ENCODE data around the gene PARVB. TPM values are rescaled to one million over a fixed set of nuclear protein-coding genes. Genes with fewer than 3 reads are reported as not detected.

The PARVB gene
- total RNA-seq, 4 donors from 2014 or later, result 3.3 to 20.8 (median 11.7) TPM

GRCh38 chr22:44166498-44167276 is 142.6 kb downstream of the PARVB start:
- DNase-seq, result no peak
- H3K4me3 ChIP-seq, result no peak overlapping the region
- TF ChIP-seq CTCF (IDR thresholded peaks at IDR 0.05) (no peak), POLR2A (IDR thresholded peaks at IDR 0.05) (no peak)
- peaks cover 0 to 38% (median 3%) of the 10 kb centered on the region in 3 donors for H3K36me3 ChIP-seq
- no peaks in the 10 kb centered on the region for H3K9me3 ChIP-seq
- intact Hi-C loops (cut with DNase I), result no loop called here
- 78 to 100% methylated on average over 1 to 3 of the region's 20 CpGs for WGBS, 2 donors
- H3K4me1 ChIP-seq, result no peaks in the 10 kb centered on the region
- peaks cover 0 to 16% (median 0%) of the 10 kb centered on the region in 4 donors for H3K27me3 ChIP-seq
- no peak overlapping the region for H3K27ac ChIP-seq

- TF ChIP-seq POLR2A (IDR thresholded peaks at IDR 0.05) (no peak), CTCF (IDR thresholded peaks at IDR 0.05) (no peak)
- H3K36me3 ChIP-seq, result peaks cover 0 to 38% (median 3%) of the 10 kb centered on the region in 3 donors
- no peak for DNase-seq
- H3K27me3 ChIP-seq, result peaks cover 0 to 19% (median 0%) of the 10 kb centered on the region in 4 donors
- H3K4me1 ChIP-seq, result peaks cover 0 to 3% (median 0%) of the 10 kb centered on the region in 3 donors
- 57% methylated on average over 1 of the region's 12 CpGs; no CpG with 5 or more reads in 1 of the 2 donors for WGBS, 2 donors
- no peaks in the 10 kb centered on the region for H3K9me3 ChIP-seq
- H3K27ac ChIP-seq, result no peak overlapping the region
- intact Hi-C loops (cut with DNase I), result no loop called here
- no peak overlapping the region for H3K4me3 ChIP-seq
These were observed 143.4 kb downstream of the PARVB start for GRCh38 chr22:44167501-44167900.

- 66 to 76% methylated on average over 4 to 6 of the region's 13 CpGs for WGBS, 2 donors
- no peaks in the 10 kb centered on the region for H3K9me3 ChIP-seq
- H3K4me1 ChIP-seq, result peaks cover 0 to 10% (median 0%) of the 10 kb centered on the region in 3 donors
- H3K27ac ChIP-seq, result no peak overlapping the region
- peaks cover 0 to 38% (median 3%) of the 10 kb centered on the region in 3 donors for H3K36me3 ChIP-seq
- H3K4me3 ChIP-seq, result no peak overlapping the region
- peaks cover 0 to 19% (median 0%) of the 10 kb centered on the region in 4 donors for H3K27me3 ChIP-seq
- TF ChIP-seq POLR2A (IDR thresholded peaks at IDR 0.05), result no peak
- no peak for DNase-seq
- intact Hi-C loops (cut with DNase I), result no loop called here
These were observed 144.1 kb downstream of the PARVB start for GRCh38 chr22:44168206-44168605.

GRCh38 chr22:44170470-44170869 is 146.4 kb downstream of the PARVB start:
- WGBS, 2 donors, result 85 to 98% methylated on average over 4 to 6 of the region's 11 CpGs
- intact Hi-C loops (cut with DNase I), result no loop called here
- DNase-seq, result no peak
- Histone ChIP-seq H3K4me1 (peaks cover 0 to 11% (median 0%) of the 10 kb centered on the region in 3 donors), H3K27ac (no peak overlapping the region), H3K27me3 (peaks cover 0 to 15% (median 0%) of the 10 kb centered on the region in 4 donors), H3K4me3 (no peak overlapping the region), H3K36me3 (peaks cover 0 to 16% (median 0%) of the 10 kb centered on the region in 3 donors), H3K9me3 (no peaks in the 10 kb centered on the region)
- TF ChIP-seq POLR2A (IDR thresholded peaks at IDR 0.05), result no peak
- TF ChIP-seq CTCF (IDR thresholded peaks at IDR 0.05), result no peak

- intact Hi-C loops (cut with DNase I), result no loop called here
- H3K4me1 ChIP-seq, result peaks cover 0 to 11% (median 0%) of the 10 kb centered on the region in 3 donors
- peaks cover 0 to 15% (median 0%) of the 10 kb centered on the region in 4 donors for H3K27me3 ChIP-seq
- peaks cover 0 to 12% (median 0%) of the 10 kb centered on the region in 3 donors for H3K36me3 ChIP-seq
- DNase-seq, result no peak
- no peak overlapping the region for H3K4me3 ChIP-seq
- WGBS, 2 donors, result 79 to 87% methylated on average over 6 of the region's 6 CpGs
- no peaks in the 10 kb centered on the region for H3K9me3 ChIP-seq
- TF ChIP-seq POLR2A (IDR thresholded peaks at IDR 0.05) (no peak), CTCF (IDR thresholded peaks at IDR 0.05) (no peak)
- H3K27ac ChIP-seq, result no peak overlapping the region
These were observed 147.5 kb downstream of the PARVB start for GRCh38 chr22:44171561-44171960.

Data from esophagus squamous epithelium (tissue), 5 donors.